ENCODE results near the gene HINT2.

The HINT2 gene

GRCh38 chr9:35826071-35826701, 11.3 kb upstream of the HINT2 start:
- DNase-seq, result peak; percentile 68
- Histone ChIP-seq H3K4me3 (ENCODE audit: low read depth, low read length) (no peak overlapping the region), H3K36me3 (replicated peaks) (no peaks in the 10 kb centered on the region), H3K27ac (no peak overlapping the region), H3K27me3 (replicated peaks) (no peaks in the 10 kb centered on the region)
- TF ChIP-seq CTCF (IDR thresholded peaks at IDR 0.05; ENCODE audit: low read depth, low read length, missing control alignments), result peak; percentile 83
- in situ Hi-C loops (cut with HindIII; ENCODE audit: low pct_ligation_motif_present, low sequenced_read_pairs), result no loop called here

- H3K36me3 ChIP-seq (replicated peaks), result no peaks in the 10 kb centered on the region
- TF ChIP-seq CTCF (IDR thresholded peaks at IDR 0.05; ENCODE audit: low read depth, low read length, missing control alignments), result no peak
- H3K27ac ChIP-seq, result no peak overlapping the region
- DNase-seq, result no peak
- no peak overlapping the region for H3K4me3 ChIP-seq (ENCODE audit: low read depth, low read length)
- in situ Hi-C loops (cut with HindIII; ENCODE audit: low pct_ligation_motif_present, low sequenced_read_pairs), result no loop called here
- H3K27me3 ChIP-seq (replicated peaks), result no peaks in the 10 kb centered on the region
Measured at GRCh38 chr9:35822926-35823325, 8.1 kb upstream of the HINT2 start.

GRCh38 chr9:35820076-35820475, 5.2 kb upstream of the HINT2 start:
- TF ChIP-seq CTCF (IDR thresholded peaks at IDR 0.05; ENCODE audit: low read depth, low read length, missing control alignments), result no peak
- no peaks in the 10 kb centered on the region for H3K27me3 ChIP-seq (replicated peaks)
- DNase-seq, result peak; percentile 69
- in situ Hi-C loops (cut with HindIII; ENCODE audit: low pct_ligation_motif_present, low sequenced_read_pairs), result no loop called here
- no peak overlapping the region for H3K4me3 ChIP-seq (ENCODE audit: low read depth, low read length)
- H3K27ac ChIP-seq, result no peak overlapping the region
- H3K36me3 ChIP-seq (replicated peaks), result no peaks in the 10 kb centered on the region

- H3K27ac ChIP-seq, result no peak overlapping the region
- in situ Hi-C loops (cut with HindIII; ENCODE audit: low pct_ligation_motif_present, low sequenced_read_pairs), result no loop called here
- no peaks in the 10 kb centered on the region for H3K36me3 ChIP-seq (replicated peaks)
- no peak for TF ChIP-seq CTCF (IDR thresholded peaks at IDR 0.05; ENCODE audit: low read depth, low read length, missing control alignments)
- no peak overlapping the region for H3K4me3 ChIP-seq (ENCODE audit: low read depth, low read length)
- no peak for DNase-seq
- H3K27me3 ChIP-seq (replicated peaks), result no peaks in the 10 kb centered on the region
Measured at GRCh38 chr9:35818341-35818740, 3.5 kb upstream of the HINT2 start.

GRCh38 chr9:35816708-35817107, 1.9 kb upstream of the HINT2 start:
- in situ Hi-C loops (cut with HindIII; ENCODE audit: low pct_ligation_motif_present, low sequenced_read_pairs), result no loop called here
- Histone ChIP-seq H3K4me3 (ENCODE audit: low read depth, low read length) (no peak overlapping the region), H3K27ac (no peak overlapping the region), H3K27me3 (replicated peaks) (no peaks in the 10 kb centered on the region), H3K36me3 (replicated peaks) (no peaks in the 10 kb centered on the region)
- peak; percentile 52 for TF ChIP-seq CTCF (IDR thresholded peaks at IDR 0.05; ENCODE audit: low read depth, low read length, missing control alignments)
- DNase-seq, result no peak
